GM19463 (cell line): Measurements from ENCODE around the gene DLGAP5.
A peak's percentile ranks its signal among the peaks of the same experiment; 100 is the strongest.

Source experiments
- ATAC-seq: cut with Tn5 transposase; IDR thresholded peaks from one replicate; pipeline ENCODE4 v1.9.1; 2021; ENCODE audit warnings: mild to moderate bottlenecking, moderate library complexity; ENCODE audit not compliant: unreplicated experiment

The DLGAP5 gene

DNA sequence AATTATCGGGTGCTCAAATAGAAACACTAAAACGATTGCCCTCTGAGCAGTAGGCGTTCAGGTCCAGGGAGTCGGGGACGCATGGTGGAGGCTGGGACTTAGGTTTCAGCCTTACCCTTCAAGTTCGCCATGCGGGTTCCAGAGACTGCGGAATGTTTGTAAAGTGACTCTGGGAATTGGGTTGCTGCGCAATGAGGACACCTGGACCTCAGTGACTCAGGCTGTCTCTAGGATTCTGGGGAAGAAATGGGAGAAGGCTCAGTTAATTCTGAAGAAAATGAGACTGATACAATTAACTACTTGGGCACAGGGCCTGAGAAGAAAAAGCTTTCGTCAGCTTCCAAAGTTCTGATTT lies 61.2 kb downstream of the DLGAP5 start:
- ATAC-seq, result no peak

DNA sequence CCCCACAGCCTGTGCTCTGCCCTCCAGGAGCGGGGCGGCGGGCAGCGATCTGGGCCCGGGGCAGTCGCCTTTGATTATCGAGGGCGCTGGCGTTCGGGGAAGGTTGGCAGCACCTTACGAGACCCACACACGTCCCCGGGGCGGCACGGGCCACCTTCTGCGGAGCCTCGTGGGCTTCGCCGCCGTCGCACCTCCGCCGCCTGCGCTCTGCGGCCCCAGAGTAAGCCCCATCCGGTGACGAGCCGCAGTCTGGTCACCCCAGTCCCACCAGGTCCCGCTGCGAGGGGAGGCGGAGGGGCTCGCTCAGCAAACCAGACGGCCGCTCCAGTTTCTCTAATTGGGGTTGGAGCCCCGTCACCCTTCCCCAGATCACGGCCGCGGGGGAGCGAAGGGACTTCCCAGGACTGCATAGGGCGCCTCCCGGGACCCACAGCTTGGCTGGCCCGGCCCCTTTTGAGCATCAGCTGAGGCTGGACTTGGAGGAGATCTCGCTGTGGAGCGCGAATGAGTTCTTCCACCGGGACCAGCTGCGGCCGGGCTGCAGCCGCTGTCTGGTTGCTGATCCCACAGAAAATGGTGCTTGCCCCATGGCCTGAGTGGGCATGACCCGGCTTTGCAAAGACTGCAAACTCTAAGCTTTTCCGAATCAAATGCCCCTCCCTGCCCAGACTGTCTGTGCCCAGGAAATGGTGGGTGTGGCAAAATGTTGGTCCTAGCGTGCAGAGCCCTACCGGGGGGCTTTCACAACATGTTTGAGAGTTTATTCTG lies 61.8 kb downstream of the DLGAP5 start:
- peak; percentile 59 for ATAC-seq

- peak; percentile 71 for ATAC-seq
Measured at GRCh38 chr14:55129086-55129427, 62.3 kb downstream of the DLGAP5 start, which contains the start of gene LGALS3. TSS of gene LGALS3 (plus strand) at chr14:55129252. CDS start at chr14:55137374, 8,122 bp downstream.

- ATAC-seq, result no peak
Measured at GRCh38 chr14:55128386-55129085, 62.8 kb downstream of the DLGAP5 start.

DNA sequence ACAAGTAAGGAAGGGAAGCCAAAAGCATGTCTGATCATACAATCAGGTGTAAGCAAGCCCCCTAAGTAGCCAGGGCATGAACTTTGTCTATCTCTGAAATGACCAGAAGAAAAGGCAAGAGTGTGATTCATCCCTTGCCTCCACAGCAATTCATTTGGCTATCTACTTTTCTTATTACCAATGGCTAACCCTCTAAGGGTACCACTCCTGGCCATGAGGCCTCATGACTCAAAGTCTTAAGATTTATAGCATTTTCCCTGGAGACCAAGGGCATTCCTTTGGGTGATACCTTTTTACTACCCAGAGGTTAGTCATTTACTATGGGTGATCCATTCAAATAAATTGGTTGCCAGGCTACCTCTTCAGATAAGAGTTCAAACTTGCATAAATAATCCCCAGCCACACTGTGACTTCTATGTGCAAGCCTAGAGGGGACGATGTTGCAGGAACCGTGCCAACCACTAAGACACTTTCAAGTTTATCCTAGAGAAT lies 63.9 kb downstream of the DLGAP5 start:
- no peak for ATAC-seq

- no peak for ATAC-seq
Measured at GRCh38 chr14:55126932-55127459, 64.4 kb downstream of the DLGAP5 start.

- ATAC-seq, result no peak
Measured at GRCh38 chr14:55126034-55126433, 65.4 kb downstream of the DLGAP5 start.

- ATAC-seq, result no peak
Measured at GRCh38 chr14:55125403-55125802, 66.0 kb downstream of the DLGAP5 start.

DNA sequence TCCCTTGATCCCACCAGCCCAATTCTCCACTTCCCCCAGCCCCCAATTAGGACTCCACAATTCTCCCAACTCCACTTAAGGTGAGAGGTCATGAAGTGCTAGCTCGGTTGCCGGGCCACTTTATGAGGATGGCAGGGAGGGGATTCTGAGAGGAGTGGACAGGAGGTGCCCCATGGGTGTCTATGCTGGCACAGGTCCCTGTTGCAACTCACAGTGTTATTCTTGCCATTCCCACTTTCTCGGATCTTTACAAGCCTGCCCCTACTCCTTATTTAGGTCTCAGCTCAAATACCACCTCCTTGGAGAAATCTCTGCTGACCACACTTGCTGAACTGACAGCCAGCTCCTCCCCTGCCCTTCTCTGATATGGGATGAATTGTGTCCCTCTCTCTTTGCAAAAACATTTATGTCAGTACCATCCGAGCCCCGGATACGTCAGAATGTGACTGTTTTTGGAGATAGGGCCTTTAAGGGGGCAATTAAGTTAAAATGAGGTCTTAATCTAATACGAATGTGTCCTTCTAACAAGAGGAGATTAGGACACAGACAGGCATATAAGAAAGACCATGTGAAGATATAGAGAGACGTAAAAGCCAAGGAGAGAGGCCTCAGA lies 66.5 kb downstream of the DLGAP5 start:
- no peak for ATAC-seq

DNA sequence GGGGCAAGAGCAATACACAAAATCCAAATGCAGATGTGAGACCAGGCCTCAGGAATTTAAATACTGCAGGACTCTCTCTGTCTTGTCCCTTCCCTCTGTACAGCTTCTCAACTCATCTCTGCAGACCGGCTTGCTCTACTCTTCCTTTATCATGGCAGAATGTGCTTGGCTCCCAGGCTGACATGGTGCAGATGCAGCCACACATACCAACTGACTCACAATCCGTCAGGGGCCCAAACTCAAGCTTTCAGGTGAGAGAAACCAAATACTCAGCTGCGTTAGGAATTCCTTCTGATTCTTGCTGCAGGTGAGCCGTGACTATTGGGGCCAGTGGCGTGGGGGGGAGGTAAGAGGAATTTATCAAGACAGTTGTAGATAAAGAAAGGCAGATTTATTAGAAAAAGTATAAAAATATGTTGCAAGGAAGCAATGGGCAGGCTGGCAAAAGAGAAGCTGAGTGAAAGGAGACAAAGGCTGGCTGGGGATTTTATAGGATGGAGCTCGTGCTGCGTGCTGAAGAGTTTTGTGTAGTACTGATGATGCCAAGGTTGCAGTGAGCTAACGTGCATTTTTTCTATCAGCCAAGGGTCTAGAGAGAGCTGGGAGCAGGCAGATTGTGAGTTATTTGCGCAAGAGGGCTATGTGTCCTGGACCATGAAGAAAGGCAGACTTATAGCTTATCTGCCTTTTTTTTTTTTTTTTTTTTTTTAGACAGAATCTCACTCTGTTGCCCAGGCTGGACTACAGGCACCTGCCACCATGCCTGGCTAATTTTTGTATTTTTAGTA lies 67.3 kb downstream of the DLGAP5 start:
- ATAC-seq, result no peak

DNA sequence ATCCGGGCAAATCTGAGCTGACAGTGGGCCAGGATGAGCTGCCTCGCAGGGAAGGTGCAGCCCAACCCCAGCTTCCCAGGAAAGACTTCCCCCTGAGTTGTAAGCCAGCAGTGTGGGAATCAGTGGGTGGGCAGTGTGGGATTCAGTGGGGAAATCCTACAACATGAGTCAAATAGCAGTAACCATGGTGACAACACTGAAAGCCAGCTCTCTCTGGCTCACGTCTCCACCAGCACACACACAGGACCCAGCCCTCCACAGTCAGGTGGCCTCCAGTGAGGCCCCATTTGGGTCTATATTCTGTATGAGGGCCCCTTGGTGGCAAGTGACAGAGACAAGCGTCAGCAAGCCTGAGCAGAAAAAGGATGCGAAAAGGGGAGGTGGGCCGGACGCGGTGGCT lies 68.3 kb downstream of the DLGAP5 start:
- ATAC-seq, result no peak

DNA sequence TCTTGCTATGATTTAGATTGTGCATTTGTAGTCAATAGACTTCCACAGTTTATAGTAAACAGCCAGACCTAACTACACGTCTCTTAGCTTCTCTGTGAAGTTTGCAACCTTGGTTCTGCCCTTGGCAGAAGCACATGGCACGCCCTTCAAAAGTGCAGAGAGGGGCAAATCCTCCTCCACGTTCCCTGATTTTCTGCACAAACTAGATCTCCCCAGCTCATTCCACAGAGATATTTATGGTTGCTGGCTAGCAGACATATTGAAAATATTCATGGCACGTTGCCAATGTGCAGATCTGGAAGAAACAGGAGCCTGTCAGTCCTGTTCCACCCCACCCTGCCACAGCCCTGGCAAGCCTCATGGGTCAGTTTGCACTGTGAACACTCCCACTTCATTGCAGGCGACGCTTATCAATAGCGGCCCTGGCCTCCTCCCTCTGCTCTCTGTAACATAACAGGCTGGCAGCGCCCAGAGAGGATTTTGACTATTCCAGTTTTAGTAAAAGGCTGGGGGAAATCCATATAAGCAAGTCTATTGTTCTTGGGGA lies 68.9 kb downstream of the DLGAP5 start:
- no peak for ATAC-seq

- no peak for ATAC-seq
Measured at GRCh38 chr14:55121628-55122439, 69.6 kb downstream of the DLGAP5 start.

DNA sequence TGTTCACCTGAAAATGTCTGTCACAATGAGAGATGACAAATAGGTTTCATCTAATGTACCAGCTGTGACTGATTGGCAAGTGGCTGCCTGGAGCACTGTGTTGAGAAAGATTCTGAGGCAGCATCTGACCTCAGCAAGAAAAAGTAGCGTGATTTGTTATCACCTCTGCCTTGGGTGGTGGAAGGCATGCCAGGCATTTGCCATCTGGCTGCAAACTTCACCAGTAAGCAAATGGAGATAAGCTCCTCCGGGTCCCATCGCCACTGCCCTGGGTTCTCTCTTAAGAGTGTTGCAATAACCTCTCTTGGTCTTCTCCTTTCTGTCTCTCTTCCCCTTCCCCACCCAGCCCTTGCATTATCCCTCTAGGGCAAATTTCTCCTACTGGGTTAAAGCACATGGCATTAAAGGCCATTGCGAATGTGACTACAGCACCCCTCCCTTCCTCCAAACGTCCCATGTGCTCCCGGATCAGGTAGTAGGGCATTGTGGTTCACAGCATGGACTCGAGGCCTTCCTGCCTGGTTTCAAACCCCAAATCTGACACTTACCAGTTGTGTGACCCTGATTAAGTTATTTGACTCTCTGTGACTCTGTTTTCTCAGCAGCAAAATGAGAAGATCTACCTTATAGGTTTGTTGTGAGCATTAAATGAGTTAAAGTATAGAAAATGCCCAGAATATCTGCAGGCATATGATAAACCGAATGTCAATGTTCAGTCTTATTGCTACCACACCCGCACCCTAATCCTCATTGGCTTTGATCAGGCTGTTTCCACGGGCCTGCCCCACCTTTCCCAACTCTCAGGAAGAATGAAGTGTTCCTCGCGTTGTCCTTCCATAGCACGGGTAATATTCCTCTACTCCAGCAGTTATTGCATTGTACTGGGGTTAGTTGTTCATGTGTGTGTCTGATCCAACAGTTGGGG lies 70.6 kb downstream of the DLGAP5 start:
- no peak for ATAC-seq

- ATAC-seq, result no peak
Measured at GRCh38 chr14:55118761-55119160, 72.6 kb downstream of the DLGAP5 start.

GRCh38 chr14:55117803-55118441 lies 73.5 kb downstream of the DLGAP5 start:
- no peak for ATAC-seq

DNA sequence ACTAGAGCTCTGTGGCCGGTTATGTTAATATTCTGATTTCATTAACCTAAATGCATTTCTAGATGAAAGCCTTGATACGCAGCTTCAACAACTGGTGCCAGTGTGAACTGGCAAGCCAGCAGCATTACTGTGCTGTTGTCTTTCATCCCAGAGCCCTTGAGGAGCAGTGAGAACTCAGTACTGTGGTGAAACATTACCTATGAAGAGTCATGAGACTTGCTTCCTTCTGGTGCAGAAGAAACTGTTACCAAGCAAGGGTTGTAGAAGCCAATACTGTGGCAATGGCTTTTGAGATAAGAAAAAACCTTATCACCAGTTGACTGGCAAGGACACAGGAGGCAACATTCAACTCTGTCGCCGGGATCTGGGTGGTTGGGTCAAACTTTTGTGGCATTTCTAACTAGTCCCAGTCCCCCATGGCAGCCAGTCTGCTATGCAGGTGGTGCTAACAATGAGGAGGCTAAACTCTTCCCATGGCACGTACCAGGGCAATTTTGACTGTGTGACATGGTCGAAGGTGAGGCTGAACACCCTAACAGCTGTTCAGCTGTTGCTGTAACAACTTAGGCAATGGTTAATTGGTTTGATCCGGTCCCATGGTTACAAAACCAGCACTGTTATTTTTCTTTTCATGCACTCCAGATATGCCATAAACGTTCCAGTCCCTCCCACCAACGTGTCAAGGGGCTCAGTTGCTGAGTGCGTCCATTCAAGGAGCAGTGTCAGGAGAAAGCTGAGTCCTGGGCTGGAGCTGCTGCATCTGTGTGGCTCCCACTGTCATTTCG lies 74.9 kb downstream of the DLGAP5 start:
- ATAC-seq, result no peak
